ENCODE measurements around the gene CCT8L2. TPM values are rescaled to one million over a fixed set of nuclear protein-coding genes. Genes with fewer than 3 reads are reported as not detected.
"Not testable (repeated sequence)": the region's sequence is repeated elsewhere in the genome, so short reads cannot be mapped to it uniquely, and the experiment has no call there.

Gene CCT8L2
- polyA plus RNA-seq, 2 donors = not detected

DNA sequence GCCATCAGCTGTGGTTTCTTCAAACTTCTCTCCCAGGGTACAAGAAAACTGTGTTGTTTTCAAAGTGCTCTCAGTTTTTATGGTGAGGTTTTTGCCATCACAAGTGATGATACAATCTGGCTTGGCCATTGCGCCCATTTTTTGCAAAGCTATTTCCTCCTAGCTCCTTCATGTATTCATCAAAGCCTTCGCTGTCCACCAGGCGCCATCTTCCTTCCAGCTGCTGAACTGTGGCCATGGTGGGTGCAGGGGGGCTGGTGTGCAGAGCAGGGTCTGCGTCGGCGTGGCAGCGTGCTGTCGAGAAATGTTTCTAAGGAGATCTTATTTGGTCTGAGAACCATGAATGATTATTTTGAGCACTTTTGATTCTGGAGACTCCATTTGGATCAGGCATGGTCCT, 2.6 kb upstream of the CCT8L2 start:
- WGBS, 2 donors = 79 to 85% methylated on average over 8 of the region's 8 CpGs
- H3K4me1 ChIP-seq (ENCODE audit: control insufficient read depth in 2 of 2, insufficient read depth in 2 of 2, low read length in 1 of 2) = not testable (repeated sequence)

DNA sequence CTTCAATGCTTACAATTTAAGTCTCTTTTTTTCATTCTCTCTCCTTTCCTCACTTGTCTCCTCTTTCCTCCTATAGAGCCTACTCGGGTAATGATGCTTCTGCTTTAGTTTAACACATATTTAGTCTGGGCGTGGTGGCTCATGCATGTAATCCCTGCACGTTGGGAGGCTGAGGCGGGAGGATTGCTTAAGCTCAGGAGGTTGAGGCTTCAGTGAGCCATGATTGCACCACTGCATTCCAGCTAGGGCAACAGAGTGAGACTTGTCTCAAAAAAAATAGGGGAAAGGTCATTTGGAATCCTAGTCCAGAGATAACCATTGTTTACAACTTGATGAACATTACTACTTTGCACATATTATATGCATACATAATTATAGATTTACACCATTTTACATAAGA, 1.4 kb upstream of the CCT8L2 start:
- no peak overlapping the region for H3K4me3 ChIP-seq (ENCODE audit: low read depth in 1 of 2, low read length in 2 of 2)
- H3K4me1 ChIP-seq (ENCODE audit: control insufficient read depth in 2 of 2, insufficient read depth in 2 of 2, low read length in 1 of 2) = no peaks in the 10 kb centered on the region
- WGBS, 2 donors = 75 to 78% methylated on average over 4 of the region's 4 CpGs
- H3K36me3 ChIP-seq (ENCODE audit: control insufficient read depth in 2 of 2, insufficient read depth in 2 of 2, low read length in 1 of 2) = no peaks in the 10 kb centered on the region
- H3K9me3 ChIP-seq (ENCODE audit: control insufficient read depth in 2 of 2, insufficient read depth in 1 of 2, low read depth in 1 of 2, low read length in 1 of 2) = no peaks in the 10 kb centered on the region
- no peaks in the 10 kb centered on the region for H3K27me3 ChIP-seq (ENCODE audit: control insufficient read depth in 1 of 2, insufficient read depth in 2 of 2, low read length in 2 of 2)
- H3K27ac ChIP-seq (ENCODE audit: low read depth in 2 of 2, low read length in 1 of 2) = no peak overlapping the region

More for the DNA sequence above, 2.6 kb upstream of the CCT8L2 start:
- H3K9me3 ChIP-seq (ENCODE audit: control insufficient read depth in 2 of 2, insufficient read depth in 1 of 2, low read depth in 1 of 2, low read length in 1 of 2); H3K4me3 ChIP-seq (ENCODE audit: low read depth in 1 of 2, low read length in 2 of 2); H3K36me3 ChIP-seq (ENCODE audit: control insufficient read depth in 2 of 2, insufficient read depth in 2 of 2, low read length in 1 of 2); H3K27ac ChIP-seq (ENCODE audit: low read depth in 2 of 2, low read length in 1 of 2); H3K27me3 ChIP-seq (ENCODE audit: control insufficient read depth in 1 of 2, insufficient read depth in 2 of 2, low read length in 2 of 2): not testable (repeated sequence)

DNA sequence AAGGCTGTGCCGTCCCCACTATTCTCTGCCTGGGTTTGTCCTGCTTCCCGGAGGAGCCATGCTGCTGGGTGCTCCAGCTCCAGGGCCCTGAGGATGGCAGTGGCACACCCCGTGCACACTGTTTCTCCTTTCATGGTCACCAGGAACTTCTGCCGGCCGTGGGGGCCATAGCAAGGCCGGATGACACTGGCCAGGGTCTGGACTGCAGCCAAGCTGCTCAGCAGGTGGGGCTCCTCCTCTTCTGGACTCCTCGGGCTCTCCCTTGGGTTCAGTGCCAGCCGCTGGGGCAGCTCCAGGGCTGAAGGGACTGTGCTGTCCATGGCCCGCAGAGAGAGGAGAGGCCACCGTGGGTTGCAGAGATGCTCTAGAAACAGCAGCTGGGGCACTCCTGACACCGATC, 379 bp downstream of the CCT8L2 start:
- not testable (repeated sequence) for H3K4me3 ChIP-seq (ENCODE audit: low read depth in 1 of 2, low read length in 2 of 2); H3K27ac ChIP-seq (ENCODE audit: low read depth in 2 of 2, low read length in 1 of 2); H3K4me1 ChIP-seq (ENCODE audit: control insufficient read depth in 2 of 2, insufficient read depth in 2 of 2, low read length in 1 of 2); H3K9me3 ChIP-seq (ENCODE audit: control insufficient read depth in 2 of 2, insufficient read depth in 1 of 2, low read depth in 1 of 2, low read length in 1 of 2); H3K36me3 ChIP-seq (ENCODE audit: control insufficient read depth in 2 of 2, insufficient read depth in 2 of 2, low read length in 1 of 2); H3K27me3 ChIP-seq (ENCODE audit: control insufficient read depth in 1 of 2, insufficient read depth in 2 of 2, low read length in 2 of 2)
- WGBS, 2 donors = 84 to 85% methylated on average over 10 to 11 of the region's 11 CpGs

DNA sequence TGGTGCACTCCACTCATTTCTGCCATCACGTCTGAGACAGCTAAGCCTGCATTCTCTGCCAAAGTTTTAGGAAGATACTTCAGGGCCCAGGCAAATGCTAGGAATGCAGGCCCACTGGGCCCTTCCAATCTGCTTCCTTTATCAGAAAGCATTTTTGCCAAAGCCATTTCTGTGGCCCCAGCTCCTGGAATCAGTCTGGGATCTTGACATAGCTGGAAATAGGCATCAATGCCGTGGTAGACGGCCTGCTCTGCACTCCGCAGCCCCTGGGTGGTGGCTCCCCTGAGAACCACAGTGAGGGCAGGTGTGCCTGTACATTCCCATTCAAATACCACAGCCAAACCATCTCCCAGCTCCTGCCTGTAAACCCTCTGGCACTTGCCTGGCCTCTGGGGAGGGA, 1.5 kb downstream of the CCT8L2 start:
- not testable (repeated sequence) for H3K27me3 ChIP-seq (ENCODE audit: control insufficient read depth in 1 of 2, insufficient read depth in 2 of 2, low read length in 2 of 2); H3K9me3 ChIP-seq (ENCODE audit: control insufficient read depth in 2 of 2, insufficient read depth in 1 of 2, low read depth in 1 of 2, low read length in 1 of 2); H3K4me3 ChIP-seq (ENCODE audit: low read depth in 1 of 2, low read length in 2 of 2); H3K27ac ChIP-seq (ENCODE audit: low read depth in 2 of 2, low read length in 1 of 2); H3K36me3 ChIP-seq (ENCODE audit: control insufficient read depth in 2 of 2, insufficient read depth in 2 of 2, low read length in 1 of 2); H3K4me1 ChIP-seq (ENCODE audit: control insufficient read depth in 2 of 2, insufficient read depth in 2 of 2, low read length in 1 of 2)
- 88 to 89% methylated on average over 4 of the region's 4 CpGs for WGBS, 2 donors

DNA sequence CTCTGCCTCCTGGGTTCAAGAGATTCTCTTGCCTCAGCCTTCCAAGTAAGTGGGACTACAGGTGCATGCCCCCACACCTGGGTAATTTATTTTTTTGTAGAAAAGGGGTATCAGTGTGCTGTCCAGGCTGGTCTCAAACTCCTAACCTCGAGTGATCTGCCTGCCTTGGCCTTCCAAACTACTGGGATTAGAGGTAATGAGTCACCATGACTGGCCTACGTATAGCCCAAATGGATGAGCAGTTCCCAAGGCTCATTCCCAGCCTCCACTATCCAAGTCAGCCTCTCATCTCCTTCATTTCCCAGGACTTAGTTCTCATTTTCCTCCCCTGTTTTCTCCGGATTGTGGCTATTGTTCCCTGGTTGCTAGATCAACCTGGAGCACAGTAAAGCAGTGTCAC, 5.6 kb downstream of the CCT8L2 start:
- Histone ChIP-seq H3K4me1 (ENCODE audit: control insufficient read depth in 2 of 2, insufficient read depth in 2 of 2, low read length in 1 of 2) (no peaks in the 10 kb centered on the region), H3K9me3 (ENCODE audit: control insufficient read depth in 2 of 2, insufficient read depth in 1 of 2, low read depth in 1 of 2, low read length in 1 of 2) (no peaks in the 10 kb centered on the region), H3K4me3 (ENCODE audit: low read depth in 1 of 2, low read length in 2 of 2) (no peak overlapping the region), H3K27me3 (ENCODE audit: control insufficient read depth in 1 of 2, insufficient read depth in 2 of 2, low read length in 2 of 2) (no peaks in the 10 kb centered on the region), H3K36me3 (ENCODE audit: control insufficient read depth in 2 of 2, insufficient read depth in 2 of 2, low read length in 1 of 2) (no peaks in the 10 kb centered on the region), H3K27ac (ENCODE audit: low read depth in 2 of 2, low read length in 1 of 2) (no peak overlapping the region)
- 48 to 53% methylated on average over 3 of the region's 3 CpGs for WGBS, 2 donors

DNA sequence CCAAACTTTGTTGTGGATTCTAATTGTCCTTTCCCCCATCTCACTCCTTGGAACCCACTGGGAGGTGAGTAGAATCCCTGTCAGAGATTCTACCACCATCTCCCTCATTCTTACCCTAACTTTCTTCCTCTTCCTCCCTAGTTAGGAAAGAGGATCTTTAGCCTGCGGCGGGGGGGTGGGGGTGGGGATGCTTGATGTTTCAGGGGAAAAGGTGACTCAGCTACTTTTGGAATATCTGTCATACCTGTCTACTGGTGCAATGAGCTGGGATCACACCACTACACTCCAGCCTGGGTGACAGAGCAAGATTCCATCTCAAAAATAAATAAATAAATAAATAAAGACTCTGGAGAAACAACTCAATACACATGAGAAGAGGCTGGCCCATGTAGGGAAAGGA, 6.4 kb downstream of the CCT8L2 start:
- H3K4me1 ChIP-seq (ENCODE audit: control insufficient read depth in 2 of 2, insufficient read depth in 2 of 2, low read length in 1 of 2) = no peaks in the 10 kb centered on the region
- WGBS, 2 donors = 73 to 87% methylated on average over 2 of the region's 2 CpGs
- H3K9me3 ChIP-seq (ENCODE audit: control insufficient read depth in 2 of 2, insufficient read depth in 1 of 2, low read depth in 1 of 2, low read length in 1 of 2) = no peaks in the 10 kb centered on the region
- H3K4me3 ChIP-seq (ENCODE audit: low read depth in 1 of 2, low read length in 2 of 2) = no peak overlapping the region
- H3K27me3 ChIP-seq (ENCODE audit: control insufficient read depth in 1 of 2, insufficient read depth in 2 of 2, low read length in 2 of 2) = no peaks in the 10 kb centered on the region
- no peak overlapping the region for H3K27ac ChIP-seq (ENCODE audit: low read depth in 2 of 2, low read length in 1 of 2)
- H3K36me3 ChIP-seq (ENCODE audit: control insufficient read depth in 2 of 2, insufficient read depth in 2 of 2, low read length in 1 of 2) = no peaks in the 10 kb centered on the region

DNA sequence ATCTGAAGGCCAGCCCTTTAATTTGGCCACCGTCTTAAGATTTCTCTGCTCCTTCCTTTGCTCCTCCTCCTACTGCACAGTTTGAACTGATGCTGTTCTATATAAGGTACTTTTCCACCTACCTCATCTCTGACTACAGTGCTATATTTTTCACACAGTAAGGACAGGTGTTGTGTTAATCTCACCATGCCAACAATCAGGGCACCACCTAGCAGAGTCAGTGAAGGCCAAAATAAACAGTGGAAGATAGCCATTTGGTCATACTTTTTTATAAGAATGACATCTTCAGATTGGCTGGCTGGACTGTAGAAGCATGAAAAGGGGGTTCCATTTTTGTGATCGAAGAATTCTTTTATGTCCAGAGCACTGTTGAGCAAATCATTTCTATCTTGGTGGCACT, 11.7 kb downstream of the CCT8L2 start:
- 74 to 76% methylated on average over 1 of the region's 2 CpGs for WGBS, 2 donors
- not testable (repeated sequence) for H3K4me3 ChIP-seq (ENCODE audit: low read depth in 1 of 2, low read length in 2 of 2); H3K36me3 ChIP-seq (ENCODE audit: control insufficient read depth in 2 of 2, insufficient read depth in 2 of 2, low read length in 1 of 2); H3K27ac ChIP-seq (ENCODE audit: low read depth in 2 of 2, low read length in 1 of 2); H3K27me3 ChIP-seq (ENCODE audit: control insufficient read depth in 1 of 2, insufficient read depth in 2 of 2, low read length in 2 of 2); H3K4me1 ChIP-seq (ENCODE audit: control insufficient read depth in 2 of 2, insufficient read depth in 2 of 2, low read length in 1 of 2); H3K9me3 ChIP-seq (ENCODE audit: control insufficient read depth in 2 of 2, insufficient read depth in 1 of 2, low read depth in 1 of 2, low read length in 1 of 2)

DNA sequence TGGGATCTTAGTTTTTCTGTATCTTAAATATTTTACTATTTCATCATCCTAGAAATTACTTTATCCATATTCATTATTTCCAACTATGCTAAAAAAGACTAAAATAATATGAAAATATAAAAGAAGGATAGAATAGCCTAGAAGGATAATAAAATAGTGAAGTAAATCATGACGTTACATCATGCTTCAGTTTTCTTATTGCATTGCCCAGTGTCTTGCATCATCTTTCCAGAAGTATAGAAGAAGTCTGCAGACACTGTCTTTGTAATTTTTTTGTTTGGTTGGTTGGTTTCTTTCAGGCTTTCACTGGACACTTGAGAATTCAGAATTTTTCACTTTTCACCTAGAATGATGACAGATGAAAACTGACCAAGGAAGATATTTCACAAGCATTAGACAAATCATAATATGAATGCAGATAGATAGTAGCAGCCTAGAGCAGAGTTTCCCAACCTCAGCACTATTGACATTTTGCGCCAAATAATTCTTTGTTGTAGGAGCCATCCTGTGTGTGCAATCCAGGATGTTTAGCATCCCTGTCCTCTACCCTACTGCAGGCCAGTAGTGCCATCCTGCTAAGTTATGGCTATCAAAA, 23.3 kb downstream of the CCT8L2 start:
- peaks cover 22 to 35% of the 10 kb centered on the region in 2 donors for H3K9me3 ChIP-seq (ENCODE audit: control insufficient read depth in 2 of 2, insufficient read depth in 1 of 2, low read depth in 1 of 2, low read length in 1 of 2)
- not testable (repeated sequence) for H3K4me1 ChIP-seq (ENCODE audit: control insufficient read depth in 2 of 2, insufficient read depth in 2 of 2, low read length in 1 of 2); H3K4me3 ChIP-seq (ENCODE audit: low read depth in 1 of 2, low read length in 2 of 2); H3K27ac ChIP-seq (ENCODE audit: low read depth in 2 of 2, low read length in 1 of 2); H3K36me3 ChIP-seq (ENCODE audit: control insufficient read depth in 2 of 2, insufficient read depth in 2 of 2, low read length in 1 of 2); H3K27me3 ChIP-seq (ENCODE audit: control insufficient read depth in 1 of 2, insufficient read depth in 2 of 2, low read length in 2 of 2)
- 83 to 85% methylated on average over 2 of the region's 2 CpGs for WGBS, 2 donors

DNA sequence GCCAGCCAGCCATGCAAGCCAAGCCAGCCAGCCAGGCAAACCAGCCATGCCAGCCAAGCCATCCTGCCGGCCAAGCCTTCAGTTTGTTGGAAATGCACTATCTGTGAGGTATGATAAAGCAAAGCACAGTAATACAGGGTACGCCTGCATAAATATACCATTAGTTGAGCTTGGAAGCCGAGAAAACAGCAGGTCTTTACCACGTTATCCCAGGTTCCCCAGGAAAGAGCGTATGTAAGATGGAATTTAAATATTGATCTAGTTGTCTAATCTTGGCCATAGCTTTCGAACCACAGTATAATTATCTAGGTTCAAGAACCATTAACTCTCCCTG, 24.2 kb downstream of the CCT8L2 start:
- no peak overlapping the region for H3K4me3 ChIP-seq (ENCODE audit: low read depth in 1 of 2, low read length in 2 of 2)
- no peak overlapping the region for H3K27ac ChIP-seq (ENCODE audit: low read depth in 2 of 2, low read length in 1 of 2)
- H3K4me1 ChIP-seq (ENCODE audit: control insufficient read depth in 2 of 2, insufficient read depth in 2 of 2, low read length in 1 of 2) = no peaks in the 10 kb centered on the region
- no peaks in the 10 kb centered on the region for H3K27me3 ChIP-seq (ENCODE audit: control insufficient read depth in 1 of 2, insufficient read depth in 2 of 2, low read length in 2 of 2)
- H3K9me3 ChIP-seq (ENCODE audit: control insufficient read depth in 2 of 2, insufficient read depth in 1 of 2, low read depth in 1 of 2, low read length in 1 of 2) = peaks cover 31 to 44% of the 10 kb centered on the region in 2 donors
- WGBS, 2 donors = 73 to 81% methylated on average over 6 of the region's 6 CpGs
- no peaks in the 10 kb centered on the region for H3K36me3 ChIP-seq (ENCODE audit: control insufficient read depth in 2 of 2, insufficient read depth in 2 of 2, low read length in 1 of 2)

DNA sequence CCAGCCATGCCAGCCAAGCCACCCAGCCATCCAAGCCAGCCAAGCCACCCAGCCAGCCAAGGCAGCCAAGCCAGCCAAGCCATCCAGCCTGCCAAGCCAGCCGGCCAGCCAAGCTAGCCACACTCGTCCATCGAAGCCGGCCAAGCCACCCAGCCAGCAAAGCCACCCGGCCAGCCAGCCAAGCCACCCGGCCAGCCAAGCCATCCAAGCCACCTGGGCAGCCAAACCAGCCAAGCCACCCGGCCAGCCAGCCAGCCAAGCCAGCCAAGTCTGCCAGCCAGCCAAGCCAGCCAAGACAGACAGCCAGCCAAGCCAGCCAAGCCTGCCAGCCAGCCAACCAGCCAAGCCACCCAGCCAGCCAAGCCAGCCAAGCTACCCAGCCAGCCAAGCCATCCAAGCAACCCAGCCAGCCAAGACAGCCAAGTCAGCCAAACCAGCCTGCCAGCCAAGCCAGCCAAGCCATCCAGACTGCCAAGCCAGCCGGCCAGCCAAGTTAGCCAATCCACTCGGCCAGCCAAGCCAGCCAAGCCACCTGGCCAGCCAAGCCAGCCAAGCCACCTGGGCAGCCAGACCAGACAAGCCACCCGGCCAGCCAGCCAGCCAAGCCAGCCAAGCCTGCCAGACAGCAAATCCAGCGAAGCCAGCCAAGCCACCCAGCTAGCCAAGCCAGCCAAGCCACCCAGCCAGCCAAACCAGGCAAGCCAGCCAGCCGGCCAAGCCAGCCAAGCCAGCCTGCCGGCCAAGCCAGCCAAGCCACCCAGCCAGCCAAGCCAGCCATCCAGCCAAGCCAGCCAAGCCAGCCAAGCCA, 24.8 kb downstream of the CCT8L2 start:
- H3K27me3 ChIP-seq (ENCODE audit: control insufficient read depth in 1 of 2, insufficient read depth in 2 of 2, low read length in 2 of 2); H3K4me3 ChIP-seq (ENCODE audit: low read depth in 1 of 2, low read length in 2 of 2); H3K4me1 ChIP-seq (ENCODE audit: control insufficient read depth in 2 of 2, insufficient read depth in 2 of 2, low read length in 1 of 2); H3K36me3 ChIP-seq (ENCODE audit: control insufficient read depth in 2 of 2, insufficient read depth in 2 of 2, low read length in 1 of 2); H3K27ac ChIP-seq (ENCODE audit: low read depth in 2 of 2, low read length in 1 of 2): not testable (repeated sequence)
- WGBS, 2 donors = 70 to 76% methylated on average over 13 of the region's 13 CpGs
- peaks cover 35 to 49% of the 10 kb centered on the region in 2 donors for H3K9me3 ChIP-seq (ENCODE audit: control insufficient read depth in 2 of 2, insufficient read depth in 1 of 2, low read depth in 1 of 2, low read length in 1 of 2)

Data from esophagus (tissue), 2 donors.